ENCODE results near the gene FHOD3.

The FHOD3 gene

DNA sequence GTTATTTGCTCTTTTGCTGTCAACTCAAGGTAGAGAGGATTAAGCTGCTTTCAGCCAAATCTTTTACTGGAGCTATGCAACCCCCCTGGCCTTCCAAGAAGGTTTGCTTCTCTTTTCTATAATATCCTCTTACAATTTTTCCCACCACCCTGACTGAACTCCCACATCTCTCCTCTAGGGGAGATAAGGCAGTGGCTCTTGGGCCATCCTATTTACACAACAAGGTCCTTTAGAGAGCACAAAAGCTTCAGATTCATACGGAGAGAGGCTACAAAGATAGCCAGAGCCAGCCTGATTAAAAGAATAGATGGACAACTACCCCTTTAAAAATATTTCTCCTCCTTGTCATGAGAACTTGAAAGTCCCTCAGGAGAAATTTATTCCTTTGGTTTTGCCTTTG lies 435.6 kb downstream of the FHOD3 start:
- TF ChIP-seq, protein P1, sequence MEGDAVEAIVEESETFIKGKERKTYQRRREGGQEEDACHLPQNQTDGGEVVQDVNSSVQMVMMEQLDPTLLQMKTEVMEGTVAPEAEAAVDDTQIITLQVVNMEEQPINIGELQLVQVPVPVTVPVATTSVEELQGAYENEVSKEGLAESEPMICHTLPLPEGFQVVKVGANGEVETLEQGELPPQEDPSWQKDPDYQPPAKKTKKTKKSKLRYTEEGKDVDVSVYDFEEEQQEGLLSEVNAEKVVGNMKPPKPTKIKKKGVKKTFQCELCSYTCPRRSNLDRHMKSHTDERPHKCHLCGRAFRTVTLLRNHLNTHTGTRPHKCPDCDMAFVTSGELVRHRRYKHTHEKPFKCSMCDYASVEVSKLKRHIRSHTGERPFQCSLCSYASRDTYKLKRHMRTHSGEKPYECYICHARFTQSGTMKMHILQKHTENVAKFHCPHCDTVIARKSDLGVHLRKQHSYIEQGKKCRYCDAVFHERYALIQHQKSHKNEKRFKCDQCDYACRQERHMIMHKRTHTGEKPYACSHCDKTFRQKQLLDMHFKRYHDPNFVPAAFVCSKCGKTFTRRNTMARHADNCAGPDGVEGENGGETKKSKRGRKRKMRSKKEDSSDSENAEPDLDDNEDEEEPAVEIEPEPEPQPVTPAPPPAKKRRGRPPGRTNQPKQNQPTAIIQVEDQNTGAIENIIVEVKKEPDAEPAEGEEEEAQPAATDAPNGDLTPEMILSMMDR (IDR thresholded peaks at IDR 0.05; ENCODE audit: low read depth, low read length, missing control alignments): no peak
- no peak overlapping the region for H3K4me3 ChIP-seq (replicated peaks; ENCODE audit: low read depth, low read length)
- DNase-seq (ENCODE audit: extremely low read depth, low read depth): no peak

DNA sequence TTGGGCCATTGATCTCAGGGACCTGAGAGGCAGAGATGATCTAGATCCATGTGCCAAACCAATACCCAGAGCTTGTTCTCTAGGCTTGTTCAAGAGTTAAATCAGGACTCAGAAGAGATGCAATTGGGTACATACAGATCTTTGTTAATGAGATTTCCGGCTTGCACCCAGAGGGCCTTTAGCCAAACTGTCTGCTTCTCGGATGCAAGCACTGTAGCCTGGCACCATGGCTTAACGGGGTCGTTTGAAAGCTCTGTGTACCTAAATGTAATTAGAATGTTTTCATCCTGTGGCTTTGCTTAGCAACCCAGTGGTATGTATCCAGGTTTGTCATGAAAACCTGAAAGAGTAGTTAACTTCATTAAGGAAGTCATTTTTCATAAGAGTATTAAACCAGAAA lies 437.1 kb downstream of the FHOD3 start:
- TF ChIP-seq, protein P1 (IDR thresholded peaks at IDR 0.05; ENCODE audit: low read depth, low read length, missing control alignments): no peak
- no peak for DNase-seq (ENCODE audit: extremely low read depth, low read depth)
- no peak overlapping the region for H3K4me3 ChIP-seq (replicated peaks; ENCODE audit: low read depth, low read length)

DNA sequence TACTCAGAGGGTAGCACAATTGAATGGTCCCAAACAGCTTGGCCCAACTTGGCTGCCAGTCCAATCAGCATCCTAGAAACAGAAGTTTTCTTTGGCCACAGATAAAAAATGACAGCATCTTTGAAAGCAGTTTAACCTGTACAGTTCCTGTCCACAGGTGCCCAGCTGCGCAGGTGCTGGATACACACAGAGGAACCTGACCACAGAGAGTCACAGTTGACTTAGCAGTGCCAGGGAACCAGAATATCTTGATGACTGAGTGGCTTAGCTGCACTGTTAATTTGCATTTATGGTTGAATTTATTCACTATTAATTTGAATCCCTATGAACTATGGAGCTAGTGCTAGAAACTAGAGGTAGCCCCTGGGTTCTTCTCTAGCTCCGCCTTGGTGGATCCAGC lies 437.6 kb downstream of the FHOD3 start:
- DNase-seq (ENCODE audit: extremely low read depth, low read depth): no peak
- no peak overlapping the region for H3K4me3 ChIP-seq (replicated peaks; ENCODE audit: low read depth, low read length)
- TF ChIP-seq, protein P1 (IDR thresholded peaks at IDR 0.05; ENCODE audit: low read depth, low read length, missing control alignments): no peak

DNA sequence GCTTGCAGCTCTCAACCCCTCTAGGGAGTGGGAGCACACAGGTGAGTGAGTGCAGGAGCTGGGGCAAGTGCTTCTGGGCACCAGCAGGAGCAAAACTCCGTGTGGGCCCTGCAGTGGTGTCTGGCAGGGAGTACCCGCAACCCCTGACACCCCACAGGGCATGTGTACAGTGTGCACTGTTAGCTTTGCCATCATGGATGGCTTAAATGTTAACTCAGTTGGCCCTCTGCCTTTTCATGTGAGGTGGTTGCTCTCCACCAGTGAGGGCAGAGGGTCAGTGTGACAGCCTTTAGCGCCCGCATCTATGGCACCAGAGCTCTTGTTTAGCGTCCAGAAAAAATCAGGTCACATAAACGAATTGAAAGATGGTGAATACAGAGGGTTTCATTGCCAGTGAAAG lies 438.6 kb downstream of the FHOD3 start:
- TF ChIP-seq, protein P1 (IDR thresholded peaks at IDR 0.05; ENCODE audit: low read depth, low read length, missing control alignments): no peak
- no peak overlapping the region for H3K4me3 ChIP-seq (replicated peaks; ENCODE audit: low read depth, low read length)
- no peak for DNase-seq (ENCODE audit: extremely low read depth, low read depth)

DNA sequence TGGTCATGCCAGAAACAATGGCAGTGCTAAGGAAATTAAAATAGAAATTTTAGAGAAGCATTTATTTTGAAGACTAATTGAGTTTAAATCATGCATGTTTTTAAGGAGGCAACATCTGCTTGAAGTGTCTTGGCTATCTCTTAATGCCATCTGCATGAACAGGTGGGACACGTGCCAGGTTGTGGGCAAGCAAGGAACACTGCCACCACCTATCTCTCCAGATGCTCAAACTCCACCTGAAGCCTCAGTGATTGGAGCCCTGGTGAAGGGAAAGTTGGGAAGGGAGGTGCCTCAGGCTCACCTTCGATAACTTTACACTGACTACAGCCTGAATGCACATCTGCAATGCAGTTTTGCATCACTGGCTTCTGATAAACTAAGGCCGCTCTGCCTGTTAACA lies 439.8 kb downstream of the FHOD3 start:
- DNase-seq (ENCODE audit: extremely low read depth, low read depth): no peak
- no peak overlapping the region for H3K4me3 ChIP-seq (replicated peaks; ENCODE audit: low read depth, low read length)
- TF ChIP-seq, protein P1 (IDR thresholded peaks at IDR 0.05; ENCODE audit: low read depth, low read length, missing control alignments): no peak

DNA sequence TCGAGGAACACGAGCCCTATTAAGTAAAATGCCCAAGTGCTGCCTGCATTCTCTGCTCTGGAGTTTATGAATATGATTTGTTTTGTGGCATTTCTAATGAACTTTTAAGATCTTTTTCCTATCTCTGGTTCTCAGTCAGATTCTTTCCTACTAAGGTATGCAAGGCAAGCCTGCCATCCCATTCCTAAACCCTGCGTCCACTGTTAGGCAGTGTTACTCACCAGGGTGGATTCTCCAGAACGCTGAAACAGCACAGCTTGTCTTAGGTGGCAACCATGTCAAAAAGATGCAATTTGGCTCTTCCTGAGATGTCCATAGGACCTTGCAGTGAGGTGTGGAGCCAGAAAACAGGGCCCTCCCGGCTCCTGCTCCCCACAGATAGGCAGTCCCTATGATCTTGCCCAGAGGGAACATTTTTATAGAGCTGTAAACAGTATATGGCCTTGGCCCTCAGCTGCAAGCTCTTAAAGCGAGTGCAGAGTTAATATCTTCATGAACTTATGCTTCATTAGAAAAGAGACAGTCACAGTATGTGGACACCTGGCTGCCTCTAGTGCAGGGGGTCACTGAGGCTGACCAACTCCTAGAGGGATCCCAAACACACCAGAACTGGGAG lies 446.9 kb downstream of the FHOD3 start:
- no peak overlapping the region for H3K4me3 ChIP-seq (replicated peaks; ENCODE audit: low read depth, low read length)
- no peak for DNase-seq (ENCODE audit: extremely low read depth, low read depth)
- TF ChIP-seq, protein P1 (IDR thresholded peaks at IDR 0.05; ENCODE audit: low read depth, low read length, missing control alignments): no peak

Data from HFF-Myc (cell line).